ENCODE measurements around the gene ZC3H14.

DNA sequence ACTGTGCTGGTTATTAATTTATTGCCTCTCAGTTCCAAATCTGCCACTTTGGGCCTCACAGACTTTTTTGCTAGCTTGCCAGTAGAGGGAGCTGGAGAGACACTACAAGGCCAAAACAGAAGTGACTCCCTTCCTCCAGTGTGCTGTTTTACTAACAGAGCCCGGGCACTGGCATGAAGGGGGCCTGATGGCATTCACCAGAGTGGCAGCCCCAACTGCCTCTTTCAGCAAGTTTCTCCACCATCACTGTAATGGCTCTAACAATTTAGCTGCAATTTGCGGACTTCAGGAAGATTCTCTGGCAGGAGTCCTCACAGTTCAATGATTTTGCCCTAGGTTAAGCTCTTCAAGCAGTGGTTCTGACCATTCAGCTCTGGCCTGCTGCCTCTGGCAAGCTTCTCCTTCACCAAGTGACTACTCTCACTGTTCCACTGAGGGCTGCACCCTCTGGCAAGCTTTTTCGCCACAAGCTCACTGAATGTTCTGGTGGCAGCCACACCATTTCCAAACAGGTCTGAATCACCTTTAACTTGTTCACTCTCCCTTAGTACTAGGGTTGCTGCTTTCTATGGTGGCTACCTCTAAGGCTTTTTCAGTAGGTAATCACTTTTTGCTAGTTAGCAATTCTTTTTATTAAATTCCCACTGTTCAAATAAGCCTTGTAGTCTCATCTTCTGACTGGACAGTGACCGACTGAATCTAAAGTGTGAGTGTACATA, 104.9 kb downstream of the ZC3H14 start:
- TF ChIP-seq, protein P1, sequence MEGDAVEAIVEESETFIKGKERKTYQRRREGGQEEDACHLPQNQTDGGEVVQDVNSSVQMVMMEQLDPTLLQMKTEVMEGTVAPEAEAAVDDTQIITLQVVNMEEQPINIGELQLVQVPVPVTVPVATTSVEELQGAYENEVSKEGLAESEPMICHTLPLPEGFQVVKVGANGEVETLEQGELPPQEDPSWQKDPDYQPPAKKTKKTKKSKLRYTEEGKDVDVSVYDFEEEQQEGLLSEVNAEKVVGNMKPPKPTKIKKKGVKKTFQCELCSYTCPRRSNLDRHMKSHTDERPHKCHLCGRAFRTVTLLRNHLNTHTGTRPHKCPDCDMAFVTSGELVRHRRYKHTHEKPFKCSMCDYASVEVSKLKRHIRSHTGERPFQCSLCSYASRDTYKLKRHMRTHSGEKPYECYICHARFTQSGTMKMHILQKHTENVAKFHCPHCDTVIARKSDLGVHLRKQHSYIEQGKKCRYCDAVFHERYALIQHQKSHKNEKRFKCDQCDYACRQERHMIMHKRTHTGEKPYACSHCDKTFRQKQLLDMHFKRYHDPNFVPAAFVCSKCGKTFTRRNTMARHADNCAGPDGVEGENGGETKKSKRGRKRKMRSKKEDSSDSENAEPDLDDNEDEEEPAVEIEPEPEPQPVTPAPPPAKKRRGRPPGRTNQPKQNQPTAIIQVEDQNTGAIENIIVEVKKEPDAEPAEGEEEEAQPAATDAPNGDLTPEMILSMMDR (IDR thresholded peaks at IDR 0.05): peak; percentile 67 to 86 (median 78)
- no peak for TF ChIP-seq POLR2A (IDR thresholded peaks at IDR 0.05)

Data from body of pancreas (tissue), 4 donors.